NCI-H748 (cell line): ENCODE measurements around the gene NFASC.

Experiments used
- DNase-seq: peaks from one replicate; lab custom pipeline; 2025; ENCODE audit not compliant: unreplicated experiment; lab: John Stamatoyannopoulos, UW

Gene NFASC

GRCh38 chr1:204887846-204888245 is 17.2 kb downstream of the NFASC start:
- DNase-seq: no peak

GRCh38 chr1:204888294-204888693 is 17.6 kb downstream of the NFASC start:
- no peak for DNase-seq

- DNase-seq: no peak
Observed at GRCh38 chr1:204889681-204890383, 19.2 kb downstream of the NFASC start.

GRCh38 chr1:204891860-204892259 is 21.2 kb downstream of the NFASC start:
- DNase-seq: no peak

GRCh38 chr1:204894031-204894430 is 23.4 kb downstream of the NFASC start:
- no peak for DNase-seq

- no peak for DNase-seq
Observed at GRCh38 chr1:204894606-204895005, 23.9 kb downstream of the NFASC start.

GRCh38 chr1:204896023-204896422 is 25.4 kb downstream of the NFASC start:
- no peak for DNase-seq

- DNase-seq: no peak
Observed at GRCh38 chr1:204896787-204897469, 26.3 kb downstream of the NFASC start.

GRCh38 chr1:204900721-204901120 is 30.1 kb downstream of the NFASC start:
- DNase-seq: no peak

- DNase-seq: no peak
Observed at GRCh38 chr1:204902671-204903070, 32.0 kb downstream of the NFASC start.

- no peak for DNase-seq
Observed at GRCh38 chr1:204904228-204904810, 33.7 kb downstream of the NFASC start.

- DNase-seq: no peak
Observed at GRCh38 chr1:204909109-204909508, 38.4 kb downstream of the NFASC start.

GRCh38 chr1:204915861-204916495 is 45.3 kb downstream of the NFASC start:
- no peak for DNase-seq

GRCh38 chr1:204917802-204918201 is 47.1 kb downstream of the NFASC start:
- DNase-seq: no peak

GRCh38 chr1:204920511-204920910 is 49.8 kb downstream of the NFASC start:
- DNase-seq: no peak

- DNase-seq: no peak
Observed at GRCh38 chr1:204920967-204921366, 50.3 kb downstream of the NFASC start.

GRCh38 chr1:204921855-204922516 is 51.3 kb downstream of the NFASC start:
- DNase-seq: no peak

GRCh38 chr1:204923201-204923600 is 52.5 kb downstream of the NFASC start:
- DNase-seq: no peak

GRCh38 chr1:204923626-204924012 is 53.0 kb downstream of the NFASC start:
- DNase-seq: no peak

- no peak for DNase-seq
Observed at GRCh38 chr1:204924013-204924759, 53.5 kb downstream of the NFASC start.

GRCh38 chr1:204925701-204926100 is 55.0 kb downstream of the NFASC start:
- no peak for DNase-seq
